Caco-2 (cell line): ENCODE measurements around the gene NOS1AP. TPM values are rescaled to one million over a fixed set of nuclear protein-coding genes. Genes with fewer than 3 reads are reported as not detected.
"Not testable (repeated sequence)": the region's sequence is repeated elsewhere in the genome, so short reads cannot be mapped to it uniquely, and the experiment has no call there.

Experiments used
- BruUV-seq: library from RNA; stranded (reverse); fragments of 400-500 nt; replicated peaks from 2 replicates; lab custom pipeline; 2021; lab: Mats Ljungman, UMichigan
- CTCF ChIA-PET: fragments of 300-600 bp; sonication (Branson Sonifier 250); formaldehyde crosslinking; loops from one replicate; lab custom pipeline; 2022; ENCODE audit warnings: antibody characterized with exemption; lab: Charles Lee
- POLR2A ChIA-PET: fragments of 300-600 bp; sonication (Branson Sonifier 250); formaldehyde crosslinking; loops from one replicate; lab custom pipeline; 2022; ENCODE audit warnings: antibody characterized with exemption; lab: Charles Lee
- DNase-seq, 2 experiments: peaks; one replicate each; pipeline versions ENCODE4 v3.0.0 to v3.0.0-alpha.2; 2020 to 2022
- H3K27me3 ChIP-seq: replicated peaks from 2 replicates; pipeline ENCODE4 v1.6.0; 2011; ENCODE audit warnings: low read length; ENCODE audit not compliant: control insufficient read depth, insufficient read depth
- H3K36me3 ChIP-seq: 2 replicates; pipeline ENCODE4 v1.5.1; 2011; ENCODE audit warnings: low read length; ENCODE audit not compliant: control insufficient read depth, insufficient read depth
- H3K4me1 ChIP-seq: fragments of 250-450 bp; sonication (Bioruptor Pico); 2 replicates; pipeline ENCODE4 v1.5.1; 2020; ENCODE audit warnings: mild to moderate bottlenecking
- H3K4me3 ChIP-seq: 2 replicates; pipeline ENCODE4 v1.5.1; 2011; ENCODE audit warnings: low read depth, mild to moderate bottlenecking, control low read depth, low read length
- H3K9me3 ChIP-seq: fragments of 250-450 bp; sonication (Bioruptor Pico); 2 replicates; pipeline ENCODE4 v1.5.1; 2020; ENCODE audit warnings: mild to moderate bottlenecking, moderate library complexity
- H3K27ac Mint-ChIP-seq: one replicate; pipeline ENCODE4 v1.8.0; 2022; ENCODE audit warnings: mixed read lengths; ENCODE audit not compliant: unreplicated experiment
- H3K27me3 Mint-ChIP-seq: one replicate; pipeline ENCODE4 v1.8.0; 2022; ENCODE audit warnings: mixed read lengths; ENCODE audit not compliant: insufficient read depth, unreplicated experiment
- H3K36me3 Mint-ChIP-seq: one replicate; pipeline ENCODE4 v1.8.0; 2022; ENCODE audit warnings: mild to moderate bottlenecking, mixed read lengths; ENCODE audit not compliant: insufficient read depth, unreplicated experiment
- H3K4me1 Mint-ChIP-seq: one replicate; pipeline ENCODE4 v1.8.0; 2022; ENCODE audit warnings: low read depth, mixed read lengths; ENCODE audit not compliant: unreplicated experiment
- H3K4me3 Mint-ChIP-seq: one replicate; pipeline ENCODE4 v1.8.0; 2022; ENCODE audit warnings: mild to moderate bottlenecking, moderate library complexity, mixed read lengths; ENCODE audit not compliant: unreplicated experiment
- H3K9me3 Mint-ChIP-seq: one replicate; pipeline ENCODE4 v1.8.0; 2022; ENCODE audit warnings: mixed read lengths; ENCODE audit not compliant: unreplicated experiment
- CTCF ChIP-seq, 2 experiments: fragments of 200-600 bp in 1 of 2; IDR thresholded peaks; 1 replicate in 1 of 2; 2 replicates in 1 of 2; pipeline versions ENCODE4 v1.5.1 to v1.8.0; 2011 to 2022; ENCODE audit warnings: antibody characterized with exemption in 1 of 2, control low read depth in 1 of 2, inconsistent platforms in 1 of 2, low read depth in 1 of 2, low read length in 1 of 2, mild to moderate bottlenecking in 1 of 2, moderate library complexity in 1 of 2; ENCODE audit not compliant: insufficient read depth in 1 of 2, severe bottlenecking in 1 of 2, unreplicated experiment in 1 of 2
- intact Hi-C: fragments of 100-400 bp; cut with micrococcal nuclease; formaldehyde crosslinking; loops from one replicate; pipeline ENCODE4 v1.10.0; 2022; ENCODE audit not compliant: unreplicated experiment
- total RNA-seq: library from RNA; stranded (reverse); gene quantifications from 2 replicates; pipeline ENCODE4 v1.2.3, GENCODE V29; 2022

Gene NOS1AP
- total RNA-seq, 1 experiment from 2014 or later = 5.5 TPM

GRCh38 chr1:162080472-162081015, 11.1 kb downstream of the NOS1AP start:
- Histone ChIP-seq H3K4me3 (no peak overlapping the region), H3K9me3 (no peaks in the 10 kb centered on the region), H3K36me3 (no peaks in the 10 kb centered on the region), H3K4me1 (no peaks in the 10 kb centered on the region), H3K27me3 (no peaks in the 10 kb centered on the region)
- intact Hi-C loops = no loop called here
- ChIA-PET CTCF (no interaction called here), POLR2A (no interaction called here)
- H3K27ac Mint-ChIP-seq = no peak overlapping the region
- H3K9me3 Mint-ChIP-seq = no peaks in the 10 kb centered on the region
- no peak overlapping the region for H3K4me3 Mint-ChIP-seq
- BruUV-seq = no TSS peak
- peaks cover 7% of the 10 kb centered on the region for H3K4me1 Mint-ChIP-seq
- no peaks in the 10 kb centered on the region for H3K36me3 Mint-ChIP-seq
- no peak for DNase-seq
- H3K27me3 Mint-ChIP-seq = no peaks in the 10 kb centered on the region
- TF ChIP-seq CTCF (IDR thresholded peaks at IDR 0.05; ENCODE audit: insufficient read depth in 1 of 2, low read depth in 1 of 2, low read length in 1 of 2, severe bottlenecking in 1 of 2, unreplicated experiment in 1 of 2) = no peak

GRCh38 chr1:162081316-162081715, 11.8 kb downstream of the NOS1AP start:
- Histone ChIP-seq H3K36me3 (no peaks in the 10 kb centered on the region), H3K4me1 (no peaks in the 10 kb centered on the region), H3K4me3 (no peak overlapping the region), H3K27me3 (no peaks in the 10 kb centered on the region), H3K9me3 (no peaks in the 10 kb centered on the region)
- Mint-ChIP-seq H3K4me1 (peaks cover under 1% of the 10 kb centered on the region), H3K4me3 (no peak overlapping the region), H3K27ac (no peak overlapping the region), H3K36me3 (no peaks in the 10 kb centered on the region), H3K9me3 (no peaks in the 10 kb centered on the region), H3K27me3 (no peaks in the 10 kb centered on the region)
- TF ChIP-seq CTCF (IDR thresholded peaks at IDR 0.05; ENCODE audit: insufficient read depth in 1 of 2, low read depth in 1 of 2, low read length in 1 of 2, severe bottlenecking in 1 of 2, unreplicated experiment in 1 of 2) = no peak
- intact Hi-C loops = no loop called here
- DNase-seq = no peak
- BruUV-seq = no TSS peak
- CTCF ChIA-PET = no interaction called here
- POLR2A ChIA-PET = no interaction called here

GRCh38 chr1:162082080-162082479, 12.6 kb downstream of the NOS1AP start:
- H3K36me3 ChIP-seq, BruUV-seq, H3K9me3 Mint-ChIP-seq, H3K4me3 Mint-ChIP-seq, H3K4me3 ChIP-seq, intact Hi-C loops, H3K27ac Mint-ChIP-seq, H3K36me3 Mint-ChIP-seq, H3K4me1 ChIP-seq, H3K9me3 ChIP-seq, DNase-seq, H3K27me3 ChIP-seq, CTCF ChIA-PET, POLR2A ChIA-PET, H3K4me1 Mint-ChIP-seq, H3K27me3 Mint-ChIP-seq: not testable (repeated sequence)

GRCh38 chr1:162083273-162083672, 13.8 kb downstream of the NOS1AP start:
- Mint-ChIP-seq H3K9me3 (no peaks in the 10 kb centered on the region), H3K4me1 (no peaks in the 10 kb centered on the region), H3K36me3 (no peaks in the 10 kb centered on the region), H3K27ac (no peak overlapping the region), H3K27me3 (no peaks in the 10 kb centered on the region), H3K4me3 (no peak overlapping the region)
- Histone ChIP-seq H3K27me3 (no peaks in the 10 kb centered on the region), H3K4me1 (no peaks in the 10 kb centered on the region), H3K9me3 (no peaks in the 10 kb centered on the region), H3K36me3 (no peaks in the 10 kb centered on the region), H3K4me3 (no peak overlapping the region)
- intact Hi-C loops = no loop called here
- no TSS peak for BruUV-seq
- no peak for TF ChIP-seq CTCF (IDR thresholded peaks at IDR 0.05; ENCODE audit: insufficient read depth in 1 of 2, low read depth in 1 of 2, low read length in 1 of 2, severe bottlenecking in 1 of 2, unreplicated experiment in 1 of 2)
- no peak for DNase-seq
- POLR2A ChIA-PET = no interaction called here
- CTCF ChIA-PET = no interaction called here
